NCI-H1436 treated with DMSO at 0.1 percent for 48 hours (cell line): ENCODE measurements around the gene ATP8B4.

Source experiments
- DNase-seq: peaks from one replicate; lab custom pipeline; 2025; lab: John Stamatoyannopoulos, UW

The ATP8B4 gene

DNA sequence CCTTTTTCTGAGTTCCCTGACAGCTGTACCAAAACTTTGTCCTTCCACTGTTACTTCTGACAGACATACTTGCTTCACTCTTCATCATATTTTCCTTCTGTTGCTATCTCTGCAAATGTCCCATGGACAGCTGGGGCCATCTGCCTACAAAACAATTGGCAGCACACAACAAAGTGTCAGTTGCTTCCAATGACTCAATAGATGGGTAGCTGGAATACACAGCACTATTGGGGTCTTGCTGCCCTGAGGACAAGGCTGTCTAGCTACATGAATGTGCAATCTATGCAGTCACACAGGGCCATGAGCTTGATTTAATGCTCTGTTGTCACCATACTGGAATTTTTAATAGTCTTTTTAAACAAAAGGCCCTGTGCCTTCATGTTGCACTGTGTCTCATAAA lies 305.4 kb downstream of the ATP8B4 start:
- DNase-seq, result no peak

DNA sequence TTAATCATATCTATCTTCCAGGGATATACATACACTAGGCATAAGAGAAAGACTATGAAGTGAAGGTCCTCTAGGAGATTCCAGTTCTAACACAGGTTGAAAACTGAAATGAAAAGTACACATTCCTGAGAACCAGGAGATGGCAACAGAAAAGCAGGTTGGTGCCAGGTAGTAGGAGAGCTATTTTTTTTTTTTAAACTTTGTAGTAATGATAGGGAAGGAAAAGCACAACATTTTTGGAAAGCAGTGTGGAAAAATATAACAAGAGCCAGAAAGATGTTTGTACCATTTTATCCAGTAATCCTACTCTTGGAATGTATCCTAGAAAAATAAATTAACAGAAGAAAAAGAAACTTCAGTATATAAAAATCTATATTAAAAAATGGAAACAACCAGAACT lies 308.3 kb downstream of the ATP8B4 start:
- no peak for DNase-seq

DNA sequence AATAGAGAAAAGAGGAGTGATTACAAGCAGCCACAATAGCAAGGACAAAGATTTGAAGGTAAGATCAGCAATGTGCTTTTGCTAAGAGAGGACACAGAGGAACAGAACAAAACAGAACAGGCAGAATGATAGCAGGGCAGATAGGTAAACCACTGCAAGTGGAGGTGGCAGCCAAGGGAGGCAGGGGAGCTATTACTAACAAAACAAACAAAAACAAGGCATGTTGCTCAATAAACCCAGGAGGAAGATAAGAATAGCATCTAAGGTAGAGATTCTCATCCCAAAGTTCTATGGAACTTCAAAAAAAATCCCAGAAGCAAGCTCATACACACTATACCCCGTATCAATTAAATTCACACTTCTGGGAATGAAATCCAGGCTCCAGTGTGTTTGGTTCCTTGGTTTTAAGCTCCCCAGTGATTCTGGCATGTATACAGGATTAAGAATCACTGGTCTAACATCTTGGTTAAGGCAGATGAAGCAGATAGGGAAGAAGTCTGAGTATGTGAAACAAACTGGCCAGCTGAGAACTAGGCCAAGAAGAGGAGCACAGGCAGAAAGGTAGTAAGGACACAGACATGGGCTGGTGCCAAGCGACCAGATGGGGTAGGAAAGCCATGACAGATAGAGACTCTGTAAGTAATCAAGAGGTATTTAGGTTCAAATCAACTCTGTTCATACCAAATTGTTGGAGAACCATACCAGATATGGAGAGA lies 309.0 kb downstream of the ATP8B4 start:
- DNase-seq, result no peak

DNA sequence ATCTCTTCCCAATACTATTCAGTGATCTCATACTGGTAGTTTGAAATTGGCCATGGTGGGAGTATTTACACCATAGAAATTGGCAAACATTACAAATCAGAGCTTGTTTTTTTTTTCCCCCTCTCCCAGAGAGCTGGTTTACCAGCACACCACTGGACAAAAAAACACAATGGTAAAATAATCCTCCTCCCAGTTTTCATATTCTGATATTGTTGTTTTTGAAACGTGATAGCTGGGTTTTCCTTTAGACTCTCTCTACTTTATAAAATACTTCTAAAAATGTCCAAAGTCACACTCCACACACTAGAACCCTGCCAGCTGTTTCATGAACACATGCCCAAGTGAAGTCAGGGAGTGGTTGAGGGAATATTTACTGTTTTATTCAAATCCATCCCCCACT lies 310.7 kb downstream of the ATP8B4 start:
- DNase-seq, result no peak
